Heart left ventricle (tissue), 13 donors: Measurements from ENCODE around the gene DOCK9.

Experiments
- CTCF ChIP-seq, 12 donors: fragments of 200-600 bp; sonication (generic) in 4 of 12; IDR thresholded peaks; one replicate each; pipeline versions ENCODE4 v1.5.0 to v1.8.0; 2018 to 2022; ENCODE audit warnings: antibody characterized with exemption in 12 of 12, mild to moderate bottlenecking in 5 of 12
- POLR2A ChIP-seq, 2 donors: fragments of 450-650 bp; IDR thresholded peaks; one replicate each; pipeline ENCODE4 v1.6.1; 2017; ENCODE audit warnings: antibody characterized with exemption in 2 of 2, mild to moderate bottlenecking in 2 of 2, moderate library complexity in 2 of 2
- donor health status: ischemic (EF 13 %, LVEDD 7.1; RV severe dilation, severe dysfunction).
- donor health status: DM: no; HTN: yes; CAD: no.
- donor health status: DM: no; HTN: no; CAD: no.
- donor health status: ischemic (EF 25% LVEDD 6.9; RV normal size, moderate dysfunction).
- donor health status: ischemic (EF 25% LVEDD 5.7; RV mildly dilated, moderate dysfunction).
- donor health status: ischemic (EF 35%, LVEDD 5.7; RV mildly dilated, moderate dysfunction).
- donor health status: nonischemic (EF 11% LVEDD 7.7; RV severe dilation, severe dysfunction).
- donor health status: DM: yes; HTN: yes; CAD: no.
- donor health status: PGD.
- donor health status: ischemic (EF 29% LVEDD 5.4; RV normal size, mild dysfunction).
- donor health status: nonischemic (EF 23%, LVEDD 6.1; RV moderate dilation, normal function).

GRCh38 chr13:98940325-98941001, 37.4 kb downstream of the DOCK9 start:
- TF ChIP-seq CTCF (IDR thresholded peaks at IDR 0.05) (no peak), POLR2A (IDR thresholded peaks at IDR 0.05) (no peak)
